T-cell (primary cell): ENCODE results near the gene UFSP2. TPM values are rescaled to one million over a fixed set of nuclear protein-coding genes. Genes with fewer than 3 reads are reported as not detected.

Experiments used
- ATAC-seq, 4 experiments: fragments of 200-7000 bp in 3 of 4; fragments of 150-1000 bp in 1 of 4; cut with Tn5 transposase; replicated peaks in 1 of 4; 1 replicate in 3 of 4; 2 replicates in 1 of 4; pipeline ENCODE4 v1.10.0; 2021; ENCODE audit warnings: moderate library complexity in 3 of 4, mild to moderate bottlenecking in 2 of 4, moderate number of reproducible peaks in 1 of 4
- CTCF ChIA-PET, 2 donors: fragments of 300-600 bp; sonication (Branson Sonifier 250); formaldehyde crosslinking; loops; one replicate each; lab custom pipeline; 2022; ENCODE audit warnings: antibody characterized with exemption in 2 of 2; lab: Charles Lee
- POLR2A ChIA-PET, 2 donors: fragments of 300-600 bp; sonication (Branson Sonifier 250); formaldehyde crosslinking; loops; one replicate each; lab custom pipeline; 2022; ENCODE audit warnings: antibody characterized with exemption in 2 of 2; lab: Charles Lee
- DNase-seq, 35 experiments: peaks; one replicate each; pipeline versions ENCODE4 v3.0.0 to v3.0.0-alpha.2; 2013 to 2023
- H3K27ac ChIP-seq: one replicate; pipeline ENCODE4 v1.5.1; 2013; ENCODE audit warnings: low read length
- H3K27me3 ChIP-seq, 2 experiments: replicated peaks in 1 of 2; 1 replicate in 1 of 2; 2 replicates in 1 of 2; pipeline versions ENCODE4 v1.6.1 to v1.7.0; 2013; ENCODE audit warnings: low read length in 1 of 2, mixed read lengths in 1 of 2; ENCODE audit not compliant: control insufficient read depth in 2 of 2, insufficient read depth in 2 of 2; ENCODE audit errors: extremely low read depth in 1 of 2
- H3K36me3 ChIP-seq, 2 donors: 1 replicate in 1 of 2; 2 replicates in 1 of 2; pipeline versions ENCODE4 v1.6.1 to v1.7.0; 2013; ENCODE audit warnings: low read length in 1 of 2; ENCODE audit not compliant: control insufficient read depth in 2 of 2, insufficient read depth in 1 of 2; ENCODE audit errors: extremely low read depth in 1 of 2
- H3K4me1 ChIP-seq, 2 experiments: 1 replicate in 1 of 2; 2 replicates in 1 of 2; pipeline versions ENCODE4 v1.6.1 to v1.7.0; 2013; ENCODE audit warnings: low read length in 2 of 2, mixed read lengths in 1 of 2; ENCODE audit not compliant: insufficient read depth in 2 of 2, control insufficient read depth in 1 of 2; ENCODE audit errors: extremely low read depth in 1 of 2
- H3K4me3 ChIP-seq, 2 donors: 1 replicate in 1 of 2; 2 replicates in 1 of 2; pipeline versions ENCODE4 v1.5.1 to v1.7.0; 2013; ENCODE audit warnings: mild to moderate bottlenecking in 2 of 2, low read length in 1 of 2, moderate library complexity in 1 of 2; ENCODE audit not compliant: control insufficient read depth in 1 of 2; ENCODE audit errors: extremely low read depth in 1 of 2
- H3K9me3 ChIP-seq: 2 replicates; pipeline ENCODE4 v1.7.0; 2013
- H3K27ac Mint-ChIP-seq, 2 donors: one replicate each; pipeline ENCODE4 v1.8.0; 2020 to 2021; ENCODE audit warnings: mild to moderate bottlenecking in 2 of 2, mixed read lengths in 2 of 2
- H3K27me3 Mint-ChIP-seq, 2 donors: one replicate each; pipeline ENCODE4 v1.8.0; 2021 to 2022; ENCODE audit warnings: mixed read lengths in 2 of 2
- H3K36me3 Mint-ChIP-seq: one replicate; pipeline ENCODE4 v1.8.0; 2021; ENCODE audit warnings: mixed read lengths
- H3K4me1 Mint-ChIP-seq, 3 donors: one replicate each; pipeline ENCODE4 v1.8.0; 2020 to 2022; ENCODE audit warnings: mixed read lengths in 3 of 3, mild to moderate bottlenecking in 1 of 3
- H3K4me3 Mint-ChIP-seq, 3 donors: one replicate each; pipeline ENCODE4 v1.8.0; 2020 to 2022; ENCODE audit warnings: mild to moderate bottlenecking in 3 of 3, mixed read lengths in 3 of 3, moderate library complexity in 3 of 3
- H3K9me3 Mint-ChIP-seq, 3 donors: one replicate each; pipeline ENCODE4 v1.8.0; 2020 to 2022; ENCODE audit warnings: mixed read lengths in 3 of 3
- WGBS: methylation state at CpG from one replicate; pipeline ENCODE4 v1.1.5; 2013; ENCODE audit warnings: missing lambda C conversion rate; ENCODE audit not compliant: insufficient coverage; 5-methylcytosine and 5-hydroxymethylcytosine counted together
- total RNA-seq, 35 experiments: library from RNA in 6 of 35; stranded (reverse) in 6 of 35; fragments of 120-200 nt in 1 of 35; gene quantifications; one replicate each; pipeline versions ENCODE4 v1.2.1 to v1.2.4 and lab custom pipeline; 2013 to 2026

UFSP2 gene, protein sequence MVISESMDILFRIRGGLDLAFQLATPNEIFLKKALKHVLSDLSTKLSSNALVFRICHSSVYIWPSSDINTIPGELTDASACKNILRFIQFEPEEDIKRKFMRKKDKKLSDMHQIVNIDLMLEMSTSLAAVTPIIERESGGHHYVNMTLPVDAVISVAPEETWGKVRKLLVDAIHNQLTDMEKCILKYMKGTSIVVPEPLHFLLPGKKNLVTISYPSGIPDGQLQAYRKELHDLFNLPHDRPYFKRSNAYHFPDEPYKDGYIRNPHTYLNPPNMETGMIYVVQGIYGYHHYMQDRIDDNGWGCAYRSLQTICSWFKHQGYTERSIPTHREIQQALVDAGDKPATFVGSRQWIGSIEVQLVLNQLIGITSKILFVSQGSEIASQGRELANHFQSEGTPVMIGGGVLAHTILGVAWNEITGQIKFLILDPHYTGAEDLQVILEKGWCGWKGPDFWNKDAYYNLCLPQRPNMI
- total RNA-seq (10 to 100 TPM; 13.9 to 30.1 (median 20.3) TPM), total RNA-seq (lab: John Stamatoyannopoulos, UW) (9.8 to 41.0 (median 26.8) reads per million in 29 experiments)
- 28.3 TPM for total RNA-seq (2013)

GRCh38 chr4:185425647-185426352 lies at the start of gene UFSP2:
Gene UFSP2 (minus strand): TSS chr4:185425964. CDS start chr4:185425868, 96 bp downstream.
- peaks cover 8 to 21% of the 10 kb centered on the region in 2 experiments for H3K4me1 ChIP-seq
- H3K27me3 ChIP-seq: peaks cover 2 to 13% of the 10 kb centered on the region in 2 experiments
- WGBS: 0% methylated on average over 50 of the region's 66 CpGs
- H3K4me1 Mint-ChIP-seq: peaks cover 33 to 40% (median 34%) of the 10 kb centered on the region in 3 donors
- H3K36me3 Mint-ChIP-seq: peaks cover 13% of the 10 kb centered on the region
- H3K9me3 ChIP-seq: no peaks in the 10 kb centered on the region
- H3K4me3 ChIP-seq: peak within 1 kb of the TSS; percentile 92 to 95
- H3K36me3 ChIP-seq: peaks cover 0 to 6% of the 10 kb centered on the region in 2 donors
- H3K4me3 Mint-ChIP-seq: peak within 1 kb of the TSS; percentile 86 to 92 (median 86)
- peaks cover 0 to 3% of the 10 kb centered on the region in 2 donors for H3K27me3 Mint-ChIP-seq
- H3K27ac Mint-ChIP-seq: peak within 1 kb of the TSS; percentile 98 to 100
- POLR2A ChIA-PET: interaction anchor here (0.7 to 3.4 kb wide), 11 partner anchors 9 to 1981 kb away, joined by 3 to 51 read pairs (median 4); partner anchors contain the start of genes ANKRD37 (in 2 of the 2), LRP2BP (in 2 of the 2) and CDKN2AIP (in 1 of the 2)
- CTCF ChIA-PET: interaction anchor here (0.5 to 2.5 kb wide), 10 partner anchors 11 to 1975 kb away, joined by 3 to 16 read pairs (median 3); partner anchors contain the start of genes ANKRD37 (in 1 of the 2) and LRP2BP (in 1 of the 2)
- H3K27ac ChIP-seq: peak within 1 kb of the TSS; percentile 99
- peak; percentile 71 to 96 (median 85) for DNase-seq
- ATAC-seq: peak; percentile 88 to 92 (median 92)
- no peaks in the 10 kb centered on the region for H3K9me3 Mint-ChIP-seq

DNA sequence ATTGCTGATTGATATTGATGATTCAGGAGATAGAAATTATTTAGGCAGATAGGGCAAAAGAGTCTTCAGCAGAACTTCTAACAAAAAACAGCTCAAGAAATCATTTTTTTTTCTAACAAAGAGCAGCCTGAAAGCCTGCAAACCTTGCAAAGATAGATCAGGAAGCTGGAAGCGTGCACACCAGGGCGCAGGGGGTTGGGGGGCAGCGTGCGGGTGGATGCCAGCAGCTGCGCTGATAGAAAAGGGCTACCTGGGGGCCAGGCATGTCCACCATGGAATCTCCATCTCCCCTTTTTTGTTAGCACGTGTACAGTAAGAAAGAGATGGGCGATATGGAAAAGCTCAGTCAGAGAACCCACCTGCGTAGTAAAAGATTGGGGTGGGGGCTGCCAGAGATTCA lies 47.5 kb upstream of the UFSP2 start:
- H3K9me3 ChIP-seq: no peaks in the 10 kb centered on the region
- Mint-ChIP-seq H3K9me3 (no peaks in the 10 kb centered on the region), H3K4me1 (peaks cover 2 to 20% (median 15%) of the 10 kb centered on the region in 3 donors), H3K36me3 (no peaks in the 10 kb centered on the region), H3K27me3 (peaks cover 15 to 16% of the 10 kb centered on the region in 2 donors), H3K4me3 (no peak overlapping the region), H3K27ac (no peak overlapping the region)
- ChIA-PET CTCF (interaction anchor here in 1 of 2 donors (1.1 kb wide), 1 partner anchor 44 kb away, joined by 3 read pairs; no protein-coding TSS in a partner anchor), POLR2A (no interaction called here)
- H3K27ac ChIP-seq: no peak overlapping the region
- H3K4me3 ChIP-seq: no peak overlapping the region
- peaks cover 5 to 17% of the 10 kb centered on the region in 2 experiments for H3K27me3 ChIP-seq
- ATAC-seq (no peak), DNase-seq (no peak)
- peaks cover 6 to 16% of the 10 kb centered on the region in 2 experiments for H3K4me1 ChIP-seq
- no peaks in the 10 kb centered on the region for H3K36me3 ChIP-seq
- 93% methylated on average over 4 of the region's 8 CpGs for WGBS

DNA sequence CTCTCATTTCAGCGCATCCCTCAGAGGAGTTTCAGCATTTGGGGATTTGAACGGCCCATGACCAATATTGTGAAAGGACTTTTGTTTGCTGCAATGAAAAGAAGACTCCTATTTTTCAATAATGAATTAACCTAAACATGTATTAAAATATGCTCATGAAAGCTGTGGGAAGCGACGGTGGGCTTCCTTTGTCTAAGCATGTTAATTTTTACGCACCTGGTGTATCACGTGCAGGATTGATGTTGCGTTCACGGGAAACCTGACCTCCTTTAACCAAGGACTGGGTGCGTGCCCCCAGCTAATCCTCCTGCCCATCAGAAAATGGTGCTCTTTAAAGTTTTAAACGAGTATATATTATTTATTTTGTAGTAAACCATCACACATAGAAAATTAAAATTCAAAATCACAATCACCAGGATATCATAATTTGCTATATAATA lies 46.4 kb upstream of the UFSP2 start:
- H3K4me1 Mint-ChIP-seq: peaks cover 2 to 20% (median 15%) of the 10 kb centered on the region in 3 donors
- CTCF ChIA-PET: interaction anchor here in 1 of 2 donors (0.6 to 0.7 kb wide), 2 partner anchors 123 to 228 kb away, joined by 3 to 5 read pairs; no protein-coding TSS in a partner anchor
- H3K27ac ChIP-seq: no peak overlapping the region
- no peak for ATAC-seq
- H3K36me3 Mint-ChIP-seq: no peaks in the 10 kb centered on the region
- H3K27me3 ChIP-seq: peaks cover 4 to 13% of the 10 kb centered on the region in 2 experiments
- H3K4me1 ChIP-seq: peaks cover 6 to 16% of the 10 kb centered on the region in 2 experiments
- WGBS: 25% methylated on average over 2 of the region's 10 CpGs
- POLR2A ChIA-PET: no interaction called here
- no peak for DNase-seq
- peak overlapping the region in 1 of 2 donors; percentile 78 for H3K27ac Mint-ChIP-seq
- peak overlapping the region; percentile 54 to 73 for H3K4me3 ChIP-seq
- H3K9me3 Mint-ChIP-seq: no peaks in the 10 kb centered on the region
- H3K36me3 ChIP-seq: no peaks in the 10 kb centered on the region
- H3K4me3 Mint-ChIP-seq: peak overlapping the region; percentile 86 to 93 (median 87)
- H3K27me3 Mint-ChIP-seq: peaks cover 7 to 10% of the 10 kb centered on the region in 2 donors
- no peaks in the 10 kb centered on the region for H3K9me3 ChIP-seq

DNA sequence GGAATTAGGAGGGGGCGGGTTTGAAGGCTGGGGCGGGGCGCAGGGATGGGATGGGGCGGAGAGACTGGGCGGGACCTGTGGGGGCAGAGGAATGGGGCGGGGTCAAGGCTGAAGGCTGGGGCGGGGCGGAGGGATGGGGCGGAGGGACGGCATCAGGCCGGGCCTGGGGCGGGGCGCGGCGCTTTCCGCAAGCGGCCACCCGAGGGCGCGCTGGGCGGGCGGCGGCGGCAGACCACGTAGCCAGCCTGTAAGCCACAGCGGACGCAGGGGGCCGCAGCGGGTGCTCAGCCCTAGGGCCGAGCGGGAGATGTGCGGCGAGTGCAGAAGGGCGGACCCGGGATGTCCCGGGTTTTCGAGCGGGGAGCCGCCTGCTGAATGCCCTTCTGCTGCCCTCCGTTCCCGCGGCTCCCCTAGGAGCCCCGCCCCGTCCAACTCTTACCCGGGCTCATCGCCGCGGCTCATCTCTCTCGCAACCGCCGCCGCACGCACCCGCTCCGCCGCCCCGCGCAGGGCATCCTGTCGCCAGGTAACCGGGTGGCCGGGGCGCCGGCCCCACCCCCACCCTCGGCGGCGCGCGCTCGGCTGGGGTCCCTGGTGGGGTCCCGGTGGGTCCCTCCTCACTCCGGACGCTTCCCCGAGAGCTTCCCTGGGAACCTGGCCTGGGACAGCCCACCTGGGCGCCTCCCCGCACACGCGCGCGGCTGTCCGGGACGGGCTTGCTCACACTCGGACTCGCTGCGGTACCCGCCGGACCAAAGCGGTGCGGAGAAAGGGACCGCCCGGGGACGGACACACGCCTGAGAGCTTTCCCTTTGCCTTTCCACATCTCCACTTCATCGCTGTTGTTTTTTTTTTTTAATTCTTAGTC lies 45.7 kb upstream of the UFSP2 start, which contains the start of gene CCDC110:
Gene CCDC110, minus strand, starts transcription at position 499 of the 868 bp plus-strand sequence. Its CDS starts 50 bp downstream, at position 449.
- under 1% methylated on average over 77 of the region's 93 CpGs for WGBS
- peak within 1 kb of the TSS; percentile 54 to 73 for H3K4me3 ChIP-seq
- POLR2A ChIA-PET: no interaction called here
- Mint-ChIP-seq H3K4me3 (peak within 1 kb of the TSS; percentile 86 to 93 (median 87)), H3K27me3 (peaks cover under 1 to 4% of the 10 kb centered on the region in 2 donors), H3K9me3 (no peaks in the 10 kb centered on the region), H3K27ac (peak within 1 kb of the TSS; percentile 30 to 82), H3K36me3 (no peaks in the 10 kb centered on the region), H3K4me1 (peaks cover 2 to 20% (median 15%) of the 10 kb centered on the region in 3 donors)
- peaks cover 6 to 16% of the 10 kb centered on the region in 2 experiments for H3K4me1 ChIP-seq
- peaks cover 4 to 13% of the 10 kb centered on the region in 2 experiments for H3K27me3 ChIP-seq
- peak; percentile 88 to 96 (median 92) for ATAC-seq
- CTCF ChIA-PET: interaction anchor here in 1 of 2 donors (0.6 kb wide), 1 partner anchor 124 kb away, joined by 3 read pairs; no protein-coding TSS in a partner anchor
- DNase-seq: peak; percentile 68 to 96 (median 85)
- H3K36me3 ChIP-seq: no peaks in the 10 kb centered on the region
- H3K27ac ChIP-seq: peak within 1 kb of the TSS; percentile 35
- H3K9me3 ChIP-seq: no peaks in the 10 kb centered on the region

GRCh38 chr4:185470501-185471195 lies 44.9 kb upstream of the UFSP2 start:
- H3K36me3 Mint-ChIP-seq: no peaks in the 10 kb centered on the region
- Histone ChIP-seq H3K27me3 (peaks cover 4 to 13% of the 10 kb centered on the region in 2 experiments), H3K36me3 (no peaks in the 10 kb centered on the region), H3K4me3 (peak overlapping the region; percentile 48 to 59), H3K27ac (peak overlapping the region; percentile 35), H3K4me1 (peaks cover 6 to 16% of the 10 kb centered on the region in 2 experiments), H3K9me3 (no peaks in the 10 kb centered on the region)
- H3K9me3 Mint-ChIP-seq: no peaks in the 10 kb centered on the region
- ChIA-PET CTCF (no interaction called here), POLR2A (no interaction called here)
- ATAC-seq: peak; percentile 12 to 43 (median 32)
- DNase-seq: peak in 29 of 35 experiments; percentile 14 to 62 (median 40)
- peaks cover 0 to 3% of the 10 kb centered on the region in 2 donors for H3K27me3 Mint-ChIP-seq
- peak overlapping the region; percentile 30 to 82 for H3K27ac Mint-ChIP-seq
- H3K4me3 Mint-ChIP-seq: peak overlapping the region; percentile 82 to 93 (median 83)
- 6% methylated on average over 15 of the region's 41 CpGs for WGBS
- H3K4me1 Mint-ChIP-seq: peaks cover 2 to 20% (median 15%) of the 10 kb centered on the region in 3 donors
